AG04450 (cell line): ENCODE data around the gene LIMD2. TPM values are rescaled to one million over a fixed set of nuclear protein-coding genes. Genes with fewer than 3 reads are reported as not detected.

Experiments used
- polyA plus RNA-seq: library from polyadenylated mRNA; depleted of rRNA; stranded (reverse); fragments of >200 nt; gene quantifications from 2 replicates; pipeline ENCODE4 v1.2.3, GENCODE V29; 2011; rRNA removed

Gene LIMD2
- polyA plus RNA-seq, 1 experiment, result 13.4 TPM

Other genes starting within 250 kb of the LIMD2 start
- gene ACE, start 223.1 kb downstream of the LIMD2 start, polyA plus RNA-seq, result 0.99 and 1.1 TPM in 2 replicates
- 0.04 and 0.06 TPM in 2 replicates for gene KCNH6, start 176.8 kb downstream of the LIMD2 start, polyA plus RNA-seq
- gene DCAF7, start 149.6 kb downstream of the LIMD2 start, polyA plus RNA-seq, result 50.4 and 52.7 TPM in 2 replicates
- 23.1 and 23.2 TPM in 2 replicates for gene TACO1, start 99.2 kb downstream of the LIMD2 start, polyA plus RNA-seq
- gene MAP3K3, start 77.7 kb downstream of the LIMD2 start, polyA plus RNA-seq, result 14.9 and 15.3 TPM in 2 replicates
- 28.0 and 28.1 TPM in 2 replicates for gene STRADA, start 41.7 kb upstream of the LIMD2 start, polyA plus RNA-seq
- 52.2 and 68.9 TPM in 2 replicates for gene CCDC47, start 73.5 kb upstream of the LIMD2 start, polyA plus RNA-seq
- 122 and 141 TPM in 2 replicates for gene DDX42, start 74.0 kb upstream of the LIMD2 start, polyA plus RNA-seq
- gene PSMC5, start 127.3 kb upstream of the LIMD2 start, polyA plus RNA-seq, result 179 and 220 TPM in 2 replicates
- 54.2 and 58.4 TPM in 2 replicates for gene FTSJ3, start 127.5 kb upstream of the LIMD2 start, polyA plus RNA-seq
- 48.8 and 58.3 TPM in 2 replicates for gene SMARCD2, start 142.6 kb upstream of the LIMD2 start, polyA plus RNA-seq
- not detected in 2 replicates for gene CSH2, start 173.6 kb upstream of the LIMD2 start, polyA plus RNA-seq
- not detected in 2 replicates for gene GH2, start 181.8 kb upstream of the LIMD2 start, polyA plus RNA-seq
- not detected in 2 replicates for gene CSH1, start 196.4 kb upstream of the LIMD2 start, polyA plus RNA-seq
- not detected in 2 replicates for gene CSHL1, start 211.1 kb upstream of the LIMD2 start, polyA plus RNA-seq
- not detected in 2 replicates for gene GH1, start 218.7 kb upstream of the LIMD2 start, polyA plus RNA-seq
- not detected in 2 replicates for gene CD79B, start 232.2 kb upstream of the LIMD2 start, polyA plus RNA-seq